Neural cell (in vitro differentiated cells): ENCODE measurements around the gene ZNRF1.

ENCODE experiments used
- EZH2 ChIP-seq: fragments of 200-600, 300-800 bp; shearing (Covaris generic), sonication (generic); IDR thresholded peaks from 2 replicates; pipeline ENCODE4 v1.6.1; 2014; ENCODE audit warnings: antibody characterized with exemption, low read length, borderline replicate concordance, mild to moderate bottlenecking; ENCODE audit not compliant: insufficient read depth, poor library complexity, severe bottlenecking
- POLR2AphosphoS5 ChIP-seq: IDR thresholded peaks from 2 replicates; pipeline ENCODE4 v1.6.1; 2012
- RAD21 ChIP-seq: fragments of 450-650 bp; conservative IDR thresholded peaks from 2 replicates; pipeline ENCODE4 v1.6.1; 2014; ENCODE audit warnings: antibody characterized with exemption, mild to moderate bottlenecking, moderate library complexity
- SMC3 ChIP-seq: fragments of 450-650 bp; conservative IDR thresholded peaks from 2 replicates; pipeline ENCODE4 v1.6.1; 2014; ENCODE audit warnings: antibody characterized with exemption, mild to moderate bottlenecking, moderate library complexity; ENCODE audit not compliant: poor library complexity
- TAF1 ChIP-seq: IDR thresholded peaks from 2 replicates; pipeline ENCODE4 v1.6.1; 2012; ENCODE audit warnings: low read depth
- TF ChIP-seq, protein P1 (sequence below): fragments of 450-650 bp; IDR thresholded peaks from 2 replicates; pipeline ENCODE4 v1.5.1; 2014; ENCODE audit warnings: antibody characterized with exemption, mild to moderate bottlenecking, moderate library complexity; ENCODE audit not compliant: poor library complexity, severe bottlenecking
- TF ChIP-seq, protein P2 (sequence below): IDR thresholded peaks from 2 replicates; pipeline ENCODE4 v1.6.1; 2012; ENCODE audit warnings: borderline replicate concordance

DNA sequence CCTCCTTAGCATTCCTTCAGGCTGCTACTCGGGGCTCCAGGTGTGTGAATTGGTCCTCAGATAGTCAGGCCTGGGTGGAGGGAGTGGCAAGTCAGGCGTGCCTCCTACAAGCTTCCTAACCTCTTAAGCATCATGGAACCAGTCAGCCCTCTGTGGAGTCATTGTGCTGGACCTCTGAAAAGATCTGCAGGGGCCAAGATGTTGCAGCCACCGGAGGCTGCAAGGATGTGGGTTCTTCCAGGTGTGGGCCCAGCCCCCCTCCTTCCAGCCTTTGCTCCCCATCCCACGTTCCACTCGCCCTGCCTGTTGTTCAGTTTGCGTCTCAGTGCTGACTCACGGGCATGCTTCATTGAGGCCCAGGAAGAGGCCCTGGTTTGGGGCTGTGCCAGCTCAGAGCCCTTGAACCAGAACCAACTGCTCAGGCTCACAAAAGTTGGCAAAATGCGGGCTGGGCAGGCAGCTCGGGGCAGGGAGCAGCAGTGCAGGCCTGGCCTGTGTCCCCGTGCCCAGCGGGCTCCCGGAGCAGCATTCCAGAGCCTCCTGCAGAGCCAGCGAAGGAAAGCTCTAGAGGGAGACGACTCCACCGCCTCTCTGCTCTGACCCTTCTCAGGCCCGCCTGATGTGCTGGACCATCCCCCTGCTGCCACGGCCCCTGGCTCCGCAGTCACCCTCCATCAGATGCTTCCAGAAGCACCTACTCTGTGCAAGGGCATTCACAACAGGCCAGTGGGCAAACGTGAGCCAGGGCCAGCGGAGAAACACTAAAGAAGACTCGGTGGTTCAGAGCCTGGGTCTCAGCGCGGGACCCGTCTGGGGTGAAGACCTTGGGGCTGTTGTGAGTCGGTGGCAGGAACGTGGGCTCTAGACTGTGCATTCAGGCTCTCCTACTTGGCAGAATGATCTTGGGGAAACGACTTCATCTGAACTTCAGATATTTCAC, 110.2 kb downstream of the ZNRF1 start:
- TF ChIP-seq TAF1 (no peak), EZH2 (no peak), SMC3 (no peak), POLR2AphosphoS5 (no peak), RAD21 (no peak)
- TF ChIP-seq, protein P1, sequence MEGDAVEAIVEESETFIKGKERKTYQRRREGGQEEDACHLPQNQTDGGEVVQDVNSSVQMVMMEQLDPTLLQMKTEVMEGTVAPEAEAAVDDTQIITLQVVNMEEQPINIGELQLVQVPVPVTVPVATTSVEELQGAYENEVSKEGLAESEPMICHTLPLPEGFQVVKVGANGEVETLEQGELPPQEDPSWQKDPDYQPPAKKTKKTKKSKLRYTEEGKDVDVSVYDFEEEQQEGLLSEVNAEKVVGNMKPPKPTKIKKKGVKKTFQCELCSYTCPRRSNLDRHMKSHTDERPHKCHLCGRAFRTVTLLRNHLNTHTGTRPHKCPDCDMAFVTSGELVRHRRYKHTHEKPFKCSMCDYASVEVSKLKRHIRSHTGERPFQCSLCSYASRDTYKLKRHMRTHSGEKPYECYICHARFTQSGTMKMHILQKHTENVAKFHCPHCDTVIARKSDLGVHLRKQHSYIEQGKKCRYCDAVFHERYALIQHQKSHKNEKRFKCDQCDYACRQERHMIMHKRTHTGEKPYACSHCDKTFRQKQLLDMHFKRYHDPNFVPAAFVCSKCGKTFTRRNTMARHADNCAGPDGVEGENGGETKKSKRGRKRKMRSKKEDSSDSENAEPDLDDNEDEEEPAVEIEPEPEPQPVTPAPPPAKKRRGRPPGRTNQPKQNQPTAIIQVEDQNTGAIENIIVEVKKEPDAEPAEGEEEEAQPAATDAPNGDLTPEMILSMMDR = no peak
- TF ChIP-seq, protein P2, sequence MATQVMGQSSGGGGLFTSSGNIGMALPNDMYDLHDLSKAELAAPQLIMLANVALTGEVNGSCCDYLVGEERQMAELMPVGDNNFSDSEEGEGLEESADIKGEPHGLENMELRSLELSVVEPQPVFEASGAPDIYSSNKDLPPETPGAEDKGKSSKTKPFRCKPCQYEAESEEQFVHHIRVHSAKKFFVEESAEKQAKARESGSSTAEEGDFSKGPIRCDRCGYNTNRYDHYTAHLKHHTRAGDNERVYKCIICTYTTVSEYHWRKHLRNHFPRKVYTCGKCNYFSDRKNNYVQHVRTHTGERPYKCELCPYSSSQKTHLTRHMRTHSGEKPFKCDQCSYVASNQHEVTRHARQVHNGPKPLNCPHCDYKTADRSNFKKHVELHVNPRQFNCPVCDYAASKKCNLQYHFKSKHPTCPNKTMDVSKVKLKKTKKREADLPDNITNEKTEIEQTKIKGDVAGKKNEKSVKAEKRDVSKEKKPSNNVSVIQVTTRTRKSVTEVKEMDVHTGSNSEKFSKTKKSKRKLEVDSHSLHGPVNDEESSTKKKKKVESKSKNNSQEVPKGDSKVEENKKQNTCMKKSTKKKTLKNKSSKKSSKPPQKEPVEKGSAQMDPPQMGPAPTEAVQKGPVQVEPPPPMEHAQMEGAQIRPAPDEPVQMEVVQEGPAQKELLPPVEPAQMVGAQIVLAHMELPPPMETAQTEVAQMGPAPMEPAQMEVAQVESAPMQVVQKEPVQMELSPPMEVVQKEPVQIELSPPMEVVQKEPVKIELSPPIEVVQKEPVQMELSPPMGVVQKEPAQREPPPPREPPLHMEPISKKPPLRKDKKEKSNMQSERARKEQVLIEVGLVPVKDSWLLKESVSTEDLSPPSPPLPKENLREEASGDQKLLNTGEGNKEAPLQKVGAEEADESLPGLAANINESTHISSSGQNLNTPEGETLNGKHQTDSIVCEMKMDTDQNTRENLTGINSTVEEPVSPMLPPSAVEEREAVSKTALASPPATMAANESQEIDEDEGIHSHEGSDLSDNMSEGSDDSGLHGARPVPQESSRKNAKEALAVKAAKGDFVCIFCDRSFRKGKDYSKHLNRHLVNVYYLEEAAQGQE = no peak
